Inflammatory macrophage (primary cell): ENCODE data around the gene NECTIN2.

Experiments
- DNase-seq, 2 donors: peaks; one replicate each; pipeline ENCODE4 v3.0.0-alpha.2; 2020 to 2022
- total RNA-seq, 18 experiments: gene quantifications; one replicate each; lab custom pipeline; 2026; ENCODE audit warnings: mixed read lengths in 6 of 18, inconsistent platforms in 2 of 18; lab: John Stamatoyannopoulos, UW

NECTIN2 gene
- 31.0 to 367 (median 53.8) reads per million in 18 experiments for total RNA-seq

DNA sequence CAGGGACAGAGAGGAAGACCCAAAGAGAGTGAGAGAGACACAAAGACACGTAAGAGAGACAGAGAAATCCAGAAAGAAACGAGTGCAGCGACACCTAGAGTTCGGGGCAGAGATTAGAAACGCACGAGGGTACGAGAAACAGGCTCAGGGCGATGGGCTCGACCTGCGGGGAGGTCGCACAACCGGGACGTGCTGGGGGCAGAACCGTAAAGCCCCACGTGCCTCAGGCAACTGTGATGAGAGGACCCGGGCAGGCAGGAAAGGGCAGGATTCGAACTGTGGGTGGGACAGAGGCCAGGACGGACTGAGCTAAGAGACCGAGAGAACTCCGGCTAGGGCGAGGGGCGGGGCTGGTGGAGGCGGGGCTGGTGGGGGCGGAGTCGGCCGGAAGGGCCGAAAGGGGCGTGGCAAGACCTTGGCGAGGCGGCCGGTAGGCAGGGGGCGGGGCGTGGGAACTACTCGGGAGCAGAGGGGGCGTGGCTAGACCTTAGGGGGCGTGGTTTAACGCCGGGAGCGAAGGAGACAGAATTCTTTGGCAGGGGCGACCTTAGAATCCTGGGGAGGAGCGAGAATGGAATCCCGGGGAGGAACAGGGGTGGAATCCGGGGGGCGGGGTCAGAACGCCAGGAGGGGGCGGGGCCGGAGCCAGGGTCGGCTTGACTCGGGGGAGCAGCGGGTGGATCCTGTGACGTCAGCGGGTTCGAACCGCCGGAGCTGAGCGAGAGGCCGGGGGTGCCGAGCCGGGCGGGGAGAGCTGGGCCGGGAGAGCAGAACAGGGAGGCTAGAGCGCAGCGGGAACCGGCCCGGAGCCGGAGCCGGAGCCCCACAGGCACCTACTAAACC, at the start of gene NECTIN2:
Gene NECTIN2, plus strand, starts transcription at position 686 of the 843 bp plus-strand sequence. CDS start 229 bp downstream, outside the sequence.
- DNase-seq: peak; percentile 97 to 98

- DNase-seq: no peak
Measured at GRCh38 chr19:44796701-44797115, 49.4 kb upstream of the NECTIN2 start.

DNA sequence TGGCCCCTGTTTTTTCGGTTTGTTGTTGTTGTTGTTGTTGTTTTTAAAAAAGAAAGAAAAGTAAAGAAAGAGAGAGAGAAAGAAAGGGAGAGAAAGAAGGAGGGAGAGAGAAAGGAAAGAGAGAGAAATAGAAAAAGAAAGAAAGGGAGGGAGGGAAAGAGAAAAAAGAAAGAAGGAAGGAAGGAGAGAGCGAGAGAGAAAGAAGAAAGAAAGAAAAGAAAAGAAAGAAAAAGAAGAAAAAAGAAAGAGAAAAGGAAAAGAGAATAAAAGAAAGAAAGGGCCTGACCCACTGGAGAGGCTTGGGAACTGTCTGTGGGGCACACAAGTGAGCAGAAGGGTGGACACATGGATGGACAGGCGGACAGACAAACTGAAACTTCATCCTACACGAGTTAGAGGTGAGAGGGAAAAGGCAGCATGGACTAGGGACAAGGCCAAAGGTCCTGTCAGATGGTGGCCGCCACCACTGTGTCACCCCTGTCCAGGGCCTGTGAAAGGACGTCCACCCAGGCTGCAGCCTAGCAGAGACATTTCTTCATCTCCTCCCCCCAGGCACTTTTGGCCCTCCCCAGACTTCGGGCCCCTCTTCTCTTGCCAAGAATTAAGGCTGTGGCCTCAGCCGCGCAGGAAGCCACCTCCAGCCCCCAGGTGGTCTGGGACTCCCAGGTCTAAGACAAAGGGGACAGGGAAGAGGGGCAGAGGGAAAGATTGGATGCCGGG, 46.3 kb upstream of the NECTIN2 start:
- no peak for DNase-seq

DNA sequence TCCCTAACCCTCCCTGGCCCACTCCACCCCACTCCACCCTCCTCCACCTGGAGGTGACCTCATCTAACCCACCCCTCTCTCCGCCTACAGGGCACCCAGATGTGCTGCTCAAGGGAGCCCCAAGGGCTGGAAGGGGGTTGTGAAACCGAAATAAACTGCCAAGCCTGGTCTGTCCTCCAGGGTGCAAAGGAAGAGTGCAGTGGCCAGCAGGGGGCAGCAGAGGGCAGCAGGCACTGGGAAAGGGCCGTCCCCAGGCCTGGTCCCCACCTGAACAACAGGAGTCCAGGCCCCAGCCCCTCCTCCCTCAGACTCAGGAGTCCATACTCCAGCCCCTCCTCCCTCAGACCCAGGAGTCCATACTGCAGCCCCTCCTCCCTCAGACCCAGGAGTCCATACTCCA, 45.6 kb upstream of the NECTIN2 start:
- peak; percentile 84 for DNase-seq

GRCh38 chr19:44803442-44804428, 42.4 kb upstream of the NECTIN2 start:
- no peak for DNase-seq

GRCh38 chr19:44806291-44806690, 39.8 kb upstream of the NECTIN2 start:
- no peak for DNase-seq

DNA sequence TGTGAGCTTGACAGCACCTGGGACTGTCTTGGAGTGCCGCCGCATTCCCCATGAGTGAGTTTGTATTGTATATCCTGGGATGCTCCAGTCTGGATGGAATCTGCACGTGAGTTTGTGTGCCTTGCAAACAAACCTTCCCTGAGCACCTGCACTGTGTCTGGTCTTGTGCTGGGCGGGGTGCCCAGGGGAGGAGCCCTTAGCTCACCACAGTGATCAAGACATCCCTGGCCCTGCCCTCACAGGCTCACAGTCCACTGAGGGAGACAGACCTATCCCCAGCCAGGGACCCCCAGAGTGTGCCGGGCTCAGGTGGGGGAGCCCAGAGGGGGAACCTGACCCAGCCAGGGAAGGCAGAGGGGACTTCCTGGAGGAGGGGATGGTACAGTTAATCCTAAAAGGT, 38.9 kb upstream of the NECTIN2 start:
- DNase-seq: no peak

DNA sequence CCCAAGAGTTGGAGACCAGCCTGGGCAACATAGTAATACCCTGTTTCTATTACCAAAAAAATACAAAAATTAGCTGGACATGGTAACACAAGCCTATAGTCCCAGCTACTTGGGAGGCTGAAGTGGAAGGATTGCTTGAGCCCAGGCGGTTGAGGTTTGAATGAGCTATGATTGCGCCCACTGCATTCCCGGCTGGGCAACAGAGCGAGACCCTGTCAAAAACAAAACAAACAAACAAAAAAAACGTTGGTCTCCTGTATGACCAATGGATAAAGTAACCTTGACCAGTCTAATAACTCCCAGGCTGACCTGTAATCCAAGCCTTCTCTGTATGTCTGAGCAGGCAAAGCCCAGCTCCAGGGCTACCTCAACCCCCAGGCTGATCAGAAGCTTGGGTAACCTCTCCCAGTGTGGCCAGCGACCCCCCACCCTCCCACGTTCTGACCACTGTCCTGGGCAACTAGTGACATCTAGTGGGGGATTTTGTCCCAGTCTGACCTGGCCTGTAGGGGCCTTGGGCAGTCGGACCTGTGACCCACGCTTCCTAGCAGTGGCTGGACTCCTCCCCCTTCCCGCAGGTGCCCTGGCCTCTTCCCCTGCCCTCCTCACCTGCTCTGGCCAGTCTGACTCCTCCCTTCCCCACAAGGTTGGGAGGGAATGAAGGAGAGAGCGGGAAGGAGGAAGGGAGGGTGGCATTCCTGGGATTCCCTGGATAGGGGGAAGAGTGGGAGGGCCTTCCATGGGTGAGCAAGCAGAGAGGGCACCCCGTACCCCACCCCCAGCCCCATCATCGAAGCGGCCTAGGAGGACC, 38.2 kb upstream of the NECTIN2 start:
- DNase-seq: peak; percentile 3 to 13

- peak in 1 of 2 donors; percentile 17 for DNase-seq
Measured at GRCh38 chr19:44808463-44809371, 37.4 kb upstream of the NECTIN2 start, which contains the start of gene BCAM. Gene BCAM (plus strand): TSS chr19:44809103. CDS start chr19:44809125, 22 bp downstream.

DNA sequence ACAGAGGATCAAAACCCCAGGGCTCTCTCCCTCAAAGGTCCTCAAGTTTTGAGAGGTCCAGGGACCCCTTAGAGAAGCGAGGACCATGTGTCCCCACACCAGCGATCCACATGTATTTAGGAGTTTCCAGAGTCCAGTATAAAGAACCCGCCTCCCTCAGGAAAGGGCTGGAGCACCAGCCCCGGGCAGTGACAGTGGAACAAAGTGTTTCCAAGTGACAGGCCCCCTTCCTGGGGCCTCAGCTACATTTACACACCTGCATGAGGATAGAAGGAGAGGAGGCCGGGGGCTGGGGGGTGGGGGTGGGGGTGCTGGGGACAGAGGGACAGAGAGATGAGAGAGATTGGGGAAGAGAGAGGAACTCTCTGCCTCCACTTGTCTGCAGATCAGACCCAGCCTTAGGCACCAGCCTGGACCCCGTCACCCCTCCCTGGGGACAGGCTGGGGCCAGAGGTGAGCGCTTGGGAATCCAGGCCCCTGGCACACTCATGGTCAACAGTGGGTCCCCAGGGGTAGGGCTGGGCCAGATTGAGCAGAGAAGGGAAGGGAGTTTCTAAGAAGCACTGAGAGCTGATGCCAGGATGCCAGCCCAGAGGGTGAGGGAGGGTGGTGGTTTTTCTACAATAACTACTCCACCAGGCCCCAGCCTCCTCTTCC, 36.4 kb upstream of the NECTIN2 start:
- no peak for DNase-seq

GRCh38 chr19:44810234-44811121, 35.6 kb upstream of the NECTIN2 start:
- DNase-seq: no peak

DNA sequence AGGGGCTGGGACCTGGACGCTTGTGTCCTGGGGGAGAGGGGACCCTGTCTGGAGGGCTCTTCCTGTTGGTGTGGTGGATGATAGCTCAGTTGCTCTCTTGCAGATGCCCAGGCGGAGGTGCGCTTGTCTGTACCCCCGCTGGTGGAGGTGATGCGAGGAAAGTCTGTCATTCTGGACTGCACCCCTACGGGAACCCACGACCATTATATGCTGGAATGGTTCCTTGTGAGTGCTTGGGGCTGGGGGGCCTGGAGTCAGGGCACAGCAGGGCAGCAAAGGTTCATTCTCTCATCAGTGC, 35.0 kb upstream of the NECTIN2 start:
- no peak for DNase-seq

DNA sequence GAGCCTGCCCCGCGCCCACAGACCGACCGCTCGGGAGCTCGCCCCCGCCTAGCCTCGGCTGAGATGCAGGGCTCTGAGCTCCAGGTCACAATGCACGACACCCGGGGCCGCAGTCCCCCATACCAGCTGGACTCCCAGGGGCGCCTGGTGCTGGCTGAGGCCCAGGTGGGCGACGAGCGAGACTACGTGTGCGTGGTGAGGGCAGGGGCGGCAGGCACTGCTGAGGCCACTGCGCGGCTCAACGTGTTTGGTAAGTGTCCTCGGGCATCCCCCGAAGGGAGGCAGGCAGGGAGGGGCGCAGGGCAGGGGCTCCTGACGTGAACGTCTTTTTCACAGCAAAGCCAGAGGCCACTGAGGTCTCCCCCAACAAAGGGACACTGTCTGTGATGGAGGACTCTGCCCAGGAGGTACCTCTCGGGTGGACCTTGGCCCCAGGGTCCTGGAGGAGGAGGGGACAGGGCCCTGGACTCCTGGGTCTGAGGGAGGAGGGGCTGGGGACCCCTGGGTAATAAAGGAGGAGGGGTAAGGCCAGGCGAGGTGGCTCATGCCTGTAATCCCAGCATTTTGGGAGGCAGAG, 33.9 kb upstream of the NECTIN2 start:
- DNase-seq: no peak

DNA sequence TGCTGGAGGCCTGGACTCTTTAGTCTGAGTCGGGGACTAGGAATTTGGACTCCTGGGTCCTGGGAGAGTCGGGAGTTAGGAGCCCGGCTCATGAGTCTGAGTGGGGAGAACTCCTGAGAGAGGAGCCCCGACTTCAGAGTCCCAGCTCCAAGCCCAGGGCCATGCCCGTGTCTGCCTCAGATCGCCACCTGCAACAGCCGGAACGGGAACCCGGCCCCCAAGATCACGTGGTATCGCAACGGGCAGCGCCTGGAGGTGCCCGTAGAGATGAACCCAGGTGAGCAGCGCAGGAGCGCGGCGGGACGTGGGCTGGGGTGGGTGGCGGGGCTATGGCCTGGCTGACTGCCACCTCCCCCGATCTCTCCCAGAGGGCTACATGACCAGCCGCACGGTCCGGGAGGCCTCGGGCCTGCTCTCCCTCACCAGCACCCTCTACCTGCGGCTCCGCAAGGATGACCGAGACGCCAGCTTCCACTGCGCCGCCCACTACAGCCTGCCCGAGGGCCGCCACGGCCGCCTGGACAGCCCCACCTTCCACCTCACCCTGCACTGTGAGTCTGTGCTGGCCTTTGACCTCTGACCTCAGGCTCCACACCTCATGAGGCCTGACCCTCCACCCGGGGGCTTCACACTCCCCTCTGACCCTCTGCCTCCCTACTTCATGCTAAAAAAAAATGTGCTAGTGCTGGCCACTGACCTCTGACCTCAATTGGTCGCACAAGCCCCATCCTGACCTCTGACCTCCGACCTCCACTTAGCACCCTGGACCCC, 32.8 kb upstream of the NECTIN2 start:
- no peak for DNase-seq

GRCh38 chr19:44813841-44814470, 32.1 kb upstream of the NECTIN2 start:
- DNase-seq: no peak

DNA sequence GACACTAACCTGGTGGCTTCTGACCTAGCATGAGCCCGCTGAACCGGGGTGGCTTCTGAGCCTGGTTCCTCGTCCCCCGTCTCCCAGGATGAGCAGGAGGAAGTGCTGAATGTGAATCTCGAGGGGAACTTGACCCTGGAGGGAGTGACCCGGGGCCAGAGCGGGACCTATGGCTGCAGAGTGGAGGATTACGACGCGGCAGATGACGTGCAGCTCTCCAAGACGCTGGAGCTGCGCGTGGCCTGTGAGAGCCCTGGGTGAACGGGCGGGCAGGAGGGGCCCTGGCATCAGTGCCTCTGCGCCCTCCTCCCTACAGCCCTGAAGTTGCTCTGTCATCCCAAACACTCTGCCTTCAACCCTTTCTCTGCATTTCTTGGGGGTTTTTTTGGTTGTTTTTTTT, 31.6 kb upstream of the NECTIN2 start:
- DNase-seq: peak in 1 of 2 donors; percentile 8

DNA sequence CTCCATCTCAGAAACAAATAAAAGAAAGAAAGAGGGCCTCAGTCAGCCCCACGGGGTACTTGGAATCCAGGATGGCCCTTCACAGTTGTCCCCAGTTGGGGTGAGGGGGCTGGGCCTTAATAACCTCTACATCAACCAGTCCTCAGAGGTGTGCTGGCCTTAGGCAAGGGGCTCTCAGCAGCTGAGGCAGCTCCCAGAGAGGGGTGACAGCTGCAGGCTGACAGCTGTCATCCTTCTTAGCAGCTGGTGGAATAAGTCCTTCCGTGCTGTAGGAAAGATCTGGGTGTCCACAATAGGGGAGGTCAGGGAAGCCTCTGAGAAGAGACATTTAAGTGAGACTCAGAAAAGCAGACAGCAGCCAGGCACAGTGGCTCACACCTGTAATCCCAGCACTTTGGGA, 29.8 kb upstream of the NECTIN2 start:
- DNase-seq: no peak
